T follicular helper cell (primary cell): ENCODE measurements around the gene FAM131B.
A peak's percentile ranks its signal among the peaks of the same experiment; 100 is the strongest.
"Not testable (repeated sequence)": the region's sequence is repeated elsewhere in the genome, so short reads cannot be mapped to it uniquely, and the experiment has no call there.

Experiments
- DNase-seq: peaks from one replicate; pipeline ENCODE4 v3.0.0-alpha.2; 2020; ENCODE audit warnings: low read depth
- total RNA-seq, 2 experiments: gene quantifications; one replicate each; lab custom pipeline; 2026; lab: John Stamatoyannopoulos, UW

Gene FAM131B
- total RNA-seq: 0.91 to 5.4 reads per million in 2 experiments

DNA sequence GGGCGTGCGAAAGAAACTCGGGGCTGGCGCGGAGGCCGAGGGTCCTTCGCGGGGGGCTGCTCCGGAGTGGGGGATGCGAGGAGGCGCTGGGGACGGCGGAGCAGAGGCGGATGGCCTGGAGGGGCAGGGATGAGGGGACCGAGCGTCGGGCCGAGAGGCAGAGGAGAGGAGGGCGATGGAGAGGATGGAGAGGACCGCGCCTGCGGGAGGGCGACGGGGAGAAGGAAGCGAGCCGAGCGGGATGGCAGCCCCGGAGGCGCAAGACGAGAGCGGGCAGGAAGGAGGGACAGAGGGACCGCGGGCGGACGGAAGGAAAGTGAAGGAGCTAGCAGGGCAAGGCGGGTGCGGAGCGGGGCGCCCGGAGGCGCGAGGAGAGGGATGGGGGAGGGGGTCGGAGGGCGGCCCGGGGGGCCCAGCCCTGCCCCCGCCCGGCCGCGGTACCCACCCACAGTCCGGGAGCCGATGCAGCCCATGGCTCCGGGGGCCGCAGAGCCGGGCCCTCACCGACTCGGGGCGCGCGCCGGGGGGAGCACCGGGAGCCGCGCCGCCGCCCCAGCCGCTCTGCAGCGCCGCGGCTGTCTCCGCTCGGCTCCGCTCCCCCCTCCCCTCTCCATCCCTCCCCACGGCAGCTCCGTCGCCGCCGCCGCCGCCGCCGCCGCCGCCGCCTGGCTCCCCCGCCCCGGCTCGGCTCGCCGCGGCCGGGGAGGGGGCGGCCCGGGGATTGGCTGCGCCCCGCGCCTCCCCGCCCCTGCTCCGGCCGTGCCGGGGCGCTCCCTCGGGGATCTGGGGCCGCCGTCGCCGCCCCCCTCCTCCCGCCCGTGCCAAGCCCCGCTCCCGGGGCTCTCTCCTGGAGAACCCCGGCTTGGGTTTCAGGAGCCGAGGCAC lies at the start of gene FAM131B:
Gene FAM131B, minus strand, starts transcription at position 583 of the 885 bp plus-strand sequence. Its CDS starts 110 bp downstream, at position 473.
- peak; percentile 30 for DNase-seq

DNA sequence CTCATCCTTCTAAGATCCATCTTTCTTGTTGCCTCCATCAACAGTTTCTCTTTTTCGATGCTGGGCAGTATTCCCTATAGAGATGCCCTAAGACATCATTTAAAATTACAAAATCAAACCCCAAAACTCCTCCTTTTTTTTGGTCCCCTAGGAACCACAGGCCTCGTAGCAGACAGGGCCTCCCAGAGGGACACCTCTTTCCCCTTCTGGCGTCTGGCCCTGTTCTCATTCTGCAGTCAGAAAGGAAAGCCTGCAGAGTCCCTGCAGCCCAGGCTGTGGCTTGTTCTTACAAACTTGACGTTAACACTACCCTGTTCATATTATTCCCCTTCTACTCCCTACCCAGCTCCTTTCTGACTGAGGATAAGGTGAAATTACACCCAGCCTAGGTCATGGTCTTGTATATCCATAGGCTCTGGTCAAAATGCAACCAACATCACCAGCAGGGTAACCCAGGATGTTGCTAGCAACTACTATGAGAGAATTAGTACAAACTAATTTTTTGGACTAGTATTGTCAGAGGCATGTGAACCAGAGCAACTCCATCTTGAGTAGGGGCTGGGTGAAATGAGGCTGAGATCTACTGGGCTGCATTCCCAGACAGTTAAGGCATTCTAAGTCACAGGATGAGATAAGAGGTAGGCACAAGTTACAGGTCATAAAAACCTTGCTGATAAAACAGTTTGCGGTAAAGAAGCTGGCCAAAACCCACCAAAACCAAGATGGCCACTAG lies 49.6 kb upstream of the FAM131B start:
- DNase-seq: no peak

DNA sequence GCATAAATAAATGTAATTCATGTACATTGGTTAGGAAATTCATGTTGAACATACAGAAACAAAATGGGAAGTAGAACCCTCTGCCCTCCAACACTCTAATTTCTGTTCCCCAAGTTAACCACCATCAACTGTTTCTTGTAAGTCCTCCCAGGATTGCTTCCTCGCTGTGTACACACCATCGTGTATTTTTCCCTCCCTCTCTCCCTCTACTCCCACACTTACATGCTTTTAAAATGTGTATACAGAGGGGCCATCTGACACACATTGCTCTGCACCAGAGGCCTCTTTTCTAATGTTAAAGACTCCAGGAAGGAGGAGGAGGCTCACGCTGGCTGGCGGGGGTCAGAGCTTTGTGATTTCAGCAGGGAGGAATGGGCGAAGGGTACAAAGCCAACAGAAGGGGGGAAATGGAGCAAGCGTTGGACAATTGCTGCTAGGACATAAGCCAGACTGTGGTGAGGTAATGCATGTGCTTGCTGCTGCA lies 48.0 kb upstream of the FAM131B start:
- no peak for DNase-seq

DNA sequence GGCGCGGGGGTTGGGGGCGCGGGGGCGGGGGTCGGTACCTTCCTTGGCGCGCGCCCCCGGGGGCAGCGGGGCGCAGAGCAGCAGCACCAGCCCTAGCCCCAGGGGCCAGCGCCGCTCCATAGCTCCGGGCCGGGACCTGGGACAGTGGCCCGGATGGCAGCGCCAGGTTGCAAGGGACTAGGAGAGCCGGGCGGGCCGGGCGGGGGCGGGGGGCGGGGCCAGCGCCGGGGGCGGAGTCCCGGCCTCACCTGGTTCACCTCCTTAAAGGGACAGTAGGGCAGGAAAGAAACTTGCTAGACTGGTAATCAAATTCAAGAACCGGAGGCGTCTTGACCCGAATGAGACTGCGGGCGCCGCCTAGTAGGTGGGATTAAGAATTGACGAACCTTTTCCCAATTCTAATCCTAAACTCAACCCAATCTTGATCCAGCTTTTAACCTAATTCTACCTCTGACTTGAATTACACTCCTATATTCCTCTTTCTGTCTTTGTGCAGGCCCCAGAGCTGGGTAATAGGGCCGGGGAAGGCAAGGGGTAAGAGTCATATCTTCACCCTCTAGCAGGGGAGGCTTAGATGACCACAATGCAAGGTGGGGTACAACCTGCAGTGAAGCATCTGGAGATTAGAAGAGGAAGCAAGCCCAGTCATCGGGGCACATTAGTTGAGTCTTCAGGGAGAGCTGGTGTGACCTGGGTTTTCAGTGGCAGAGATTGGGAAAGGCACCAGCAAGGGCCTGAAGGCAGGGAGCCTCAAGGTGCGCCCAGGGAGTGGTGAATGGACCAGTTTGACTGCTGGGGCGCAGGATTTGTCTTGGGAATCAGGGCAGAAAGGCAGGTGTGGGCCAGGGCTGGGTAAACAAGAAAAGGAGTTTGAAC lies 46.4 kb upstream of the FAM131B start, which contains the start of gene EPHA1:
Gene EPHA1, minus strand, starts transcription at position 171 of the 876 bp plus-strand sequence. Its CDS starts 51 bp downstream, at position 120.
- peak; percentile 36 for DNase-seq

DNA sequence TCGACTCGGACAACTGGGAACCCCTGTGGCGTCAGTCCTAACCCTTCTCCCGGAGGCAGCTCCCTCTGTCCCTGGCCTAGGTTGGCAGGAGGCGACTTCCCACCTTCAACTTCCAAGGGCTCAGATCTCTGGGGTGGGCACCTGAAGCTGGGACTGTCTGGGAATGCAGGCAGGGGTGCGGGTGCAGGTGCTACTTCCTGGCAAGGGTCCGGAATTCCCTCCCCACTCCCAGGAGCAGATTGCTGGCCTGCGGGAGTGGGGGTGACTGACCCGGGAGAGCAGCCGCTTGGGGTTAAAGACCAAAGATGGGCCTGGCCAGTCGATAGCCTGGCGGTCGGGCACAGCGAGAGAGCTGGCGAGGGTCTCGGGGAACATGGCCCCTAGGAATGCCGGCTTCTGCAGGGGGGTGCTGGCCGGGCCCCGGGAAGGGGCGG lies 45.8 kb upstream of the FAM131B start:
- no peak for DNase-seq

DNA sequence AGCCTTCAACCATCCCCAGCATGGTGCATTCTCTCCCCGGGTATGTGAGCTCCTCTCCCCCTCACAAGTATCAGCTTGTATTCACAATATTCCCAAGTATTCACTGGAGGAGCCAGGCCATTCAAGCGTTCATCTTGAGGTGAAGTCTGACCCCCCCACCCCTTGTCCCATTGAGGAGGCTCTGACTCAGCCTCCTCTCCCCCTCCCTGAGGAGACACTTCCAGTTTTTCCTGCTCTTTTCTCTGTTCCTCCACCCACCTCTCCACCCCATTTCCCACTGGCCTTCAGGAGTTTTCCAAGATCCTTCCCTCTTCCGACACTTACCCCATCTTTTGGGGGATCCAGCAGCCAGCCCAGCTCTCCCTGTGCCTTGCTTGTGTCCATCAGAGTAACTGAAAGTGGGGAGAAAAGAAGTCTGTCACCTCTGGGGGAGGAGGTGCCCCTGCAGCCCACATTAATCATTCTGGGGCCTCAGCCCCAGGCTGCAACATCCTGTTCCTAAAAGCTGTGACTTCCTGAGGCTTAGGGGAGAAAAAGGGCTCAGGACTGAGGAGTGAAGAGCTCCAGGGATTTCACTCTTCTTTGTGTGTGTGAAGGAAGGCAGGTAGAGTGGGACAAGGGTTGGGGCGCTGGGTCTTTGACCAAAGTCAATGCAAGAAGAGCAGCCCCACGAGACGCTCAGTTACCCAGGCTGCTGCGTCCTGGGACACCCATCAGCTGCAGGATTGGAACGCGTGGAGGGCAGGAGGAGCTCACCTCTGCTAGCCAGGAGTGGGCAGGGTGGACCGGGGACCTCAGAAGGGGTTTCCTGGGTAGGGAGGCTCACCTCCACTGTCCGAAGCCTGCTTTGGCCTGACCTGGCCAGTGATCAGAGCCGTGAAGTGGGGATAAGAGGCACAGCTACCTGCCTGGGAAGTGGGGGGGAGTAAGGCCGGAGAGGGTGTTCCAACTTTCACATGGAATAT lies 45.1 kb upstream of the FAM131B start:
- peak; percentile 30 for DNase-seq

DNA sequence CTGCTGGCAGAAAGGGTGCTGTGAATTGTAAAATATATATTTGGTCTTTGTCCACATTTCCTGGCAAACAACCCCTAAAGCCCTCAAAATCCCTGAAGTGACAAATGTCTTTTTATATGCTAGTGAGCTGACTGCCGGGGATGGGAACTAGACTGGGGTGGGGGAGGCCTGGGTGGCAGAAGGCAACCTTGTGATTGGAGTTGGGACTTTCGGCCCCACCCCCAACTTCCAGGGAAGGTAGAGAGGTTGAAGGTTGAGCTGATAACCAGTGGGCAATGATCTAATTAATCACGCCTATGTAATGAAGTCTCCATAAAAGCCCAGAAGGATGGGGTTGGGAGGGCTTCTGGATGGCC lies 43.5 kb upstream of the FAM131B start:
- no peak for DNase-seq

DNA sequence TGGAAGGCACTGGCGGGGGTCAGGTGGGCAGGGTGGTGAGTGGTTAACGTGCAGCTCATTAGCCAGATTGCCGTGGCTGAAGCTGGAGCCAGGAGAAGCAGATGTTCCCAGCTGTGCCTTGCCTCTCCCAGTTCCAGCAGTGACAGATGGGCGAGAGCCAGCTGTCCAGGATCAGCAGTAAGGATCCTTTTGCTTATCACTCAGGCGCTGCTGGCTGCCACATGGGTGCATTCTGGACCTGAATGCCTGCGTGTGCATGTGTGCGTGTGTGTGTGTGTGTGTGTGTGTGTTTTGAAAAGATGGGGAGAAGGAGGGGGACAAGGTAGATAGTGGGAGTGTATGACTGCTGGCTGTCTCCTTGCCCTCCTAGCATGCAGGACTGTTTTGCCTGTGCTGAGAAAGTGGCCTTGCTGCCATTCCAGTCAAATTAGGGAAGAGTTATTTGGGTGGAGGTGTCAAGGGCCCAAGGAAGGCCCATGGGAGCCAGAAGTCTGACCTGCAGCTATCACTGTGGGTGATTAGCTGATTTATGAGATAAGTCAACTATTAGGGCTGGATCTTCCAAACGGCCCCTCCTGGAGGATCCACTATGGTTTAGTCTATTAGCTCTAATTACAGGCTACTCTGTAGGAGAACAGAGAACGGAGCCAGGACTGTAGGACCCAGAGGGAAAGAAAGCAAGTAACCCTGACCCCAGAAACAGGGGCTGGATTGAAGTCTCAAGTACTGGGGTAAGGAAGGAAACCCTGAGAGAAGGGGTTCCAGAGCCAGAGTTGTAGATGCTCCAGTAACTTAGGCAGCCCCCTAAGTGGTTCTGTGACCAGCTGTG lies 42.9 kb upstream of the FAM131B start:
- DNase-seq: no peak

DNA sequence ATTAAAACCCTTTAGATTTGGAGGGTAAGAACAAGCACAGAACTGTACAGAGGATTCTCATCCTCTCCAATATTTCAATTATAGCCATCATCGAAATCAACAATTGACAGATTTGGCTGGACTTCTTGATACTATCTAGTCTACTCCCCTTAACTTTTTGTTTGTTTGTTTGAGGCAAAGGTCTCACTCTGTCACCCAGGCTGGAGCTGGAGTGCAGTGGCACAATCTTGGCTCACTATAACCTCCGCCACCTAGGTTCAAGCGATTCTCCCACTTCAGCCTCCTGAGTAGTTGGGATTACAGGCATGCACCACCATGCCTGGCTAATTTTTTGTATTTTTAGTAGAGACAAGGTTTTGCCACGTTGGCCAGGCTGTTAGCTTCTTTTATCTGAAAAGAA lies 39.7 kb upstream of the FAM131B start:
- not testable (repeated sequence) for DNase-seq

DNA sequence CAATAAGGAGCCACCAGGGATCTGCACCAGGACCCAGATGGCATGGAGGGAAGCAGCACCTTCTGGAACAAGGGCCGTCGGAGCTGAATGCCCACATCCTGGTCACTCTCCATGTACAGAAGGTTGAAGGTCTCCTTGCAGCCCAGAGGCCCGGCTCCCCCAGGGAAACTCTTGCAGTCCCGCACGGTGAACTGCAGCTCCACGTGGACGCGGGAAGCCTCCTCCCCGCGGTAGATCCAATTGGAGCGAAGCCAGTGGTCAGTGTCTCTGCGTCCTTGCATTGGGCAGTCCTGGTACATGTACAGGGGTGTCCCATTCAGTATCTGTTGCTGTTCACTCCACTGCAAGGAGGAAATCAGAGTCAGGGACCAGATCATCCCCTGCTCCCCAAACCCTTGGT lies 38.8 kb upstream of the FAM131B start:
- DNase-seq: no peak

DNA sequence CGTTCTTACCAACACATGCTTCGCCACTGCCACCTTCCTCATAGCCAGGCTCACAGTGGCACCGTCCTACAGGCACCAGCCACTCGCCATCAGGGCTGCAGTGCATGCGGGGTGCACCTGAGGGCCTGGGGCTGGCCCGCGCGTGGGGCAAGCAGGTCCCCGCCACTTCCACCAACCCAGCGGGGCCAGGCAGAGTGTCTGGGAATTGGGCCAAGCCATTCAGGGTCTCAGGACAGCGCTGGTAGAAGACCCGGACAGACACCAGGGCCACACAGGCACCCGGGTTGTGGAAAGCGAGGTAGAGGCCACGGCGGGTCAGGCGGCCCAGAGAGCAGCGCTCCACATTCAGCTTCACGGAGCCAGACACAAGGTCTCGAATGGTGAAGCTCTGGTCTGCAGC lies 37.1 kb upstream of the FAM131B start:
- no peak for DNase-seq

DNA sequence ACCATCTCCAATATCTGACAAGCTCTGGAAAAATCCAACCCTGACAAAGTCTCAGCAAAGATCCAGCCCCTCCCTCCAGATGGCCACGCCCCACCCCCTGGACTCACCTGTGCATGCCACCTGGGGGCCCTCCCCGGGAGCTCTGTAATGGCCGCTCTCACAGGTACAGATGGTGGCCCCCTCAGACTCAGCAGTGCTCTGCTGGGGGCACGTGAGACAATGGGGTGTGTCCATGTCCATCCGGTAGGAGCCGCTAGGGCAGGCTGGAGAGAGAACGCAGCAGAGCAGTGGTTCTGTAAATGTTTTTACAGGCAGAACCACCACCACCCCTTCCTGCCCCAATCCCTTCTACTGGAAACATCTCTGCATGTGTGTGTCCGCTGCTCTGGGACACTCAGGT lies 36.6 kb upstream of the FAM131B start:
- DNase-seq: no peak

DNA sequence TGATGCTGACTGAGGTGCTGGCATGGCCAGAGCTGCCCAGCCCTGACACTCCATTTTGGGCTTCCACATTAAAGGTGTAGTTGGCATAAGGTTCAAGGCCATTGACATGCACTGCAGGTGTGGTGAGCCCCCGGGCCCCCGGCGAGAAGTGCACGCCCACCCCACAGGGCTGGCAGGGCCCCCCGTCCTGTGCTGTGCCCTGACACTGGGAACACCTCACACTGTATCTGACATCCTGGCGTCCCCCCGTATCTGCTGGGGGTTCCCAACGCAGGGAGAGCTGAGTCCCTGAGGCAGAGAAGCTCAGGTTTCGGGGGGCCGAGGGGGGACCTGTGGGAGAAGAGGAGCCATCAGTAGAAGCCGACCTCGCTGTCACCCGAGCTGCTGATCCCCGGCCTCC lies 36.1 kb upstream of the FAM131B start:
- DNase-seq: no peak

DNA sequence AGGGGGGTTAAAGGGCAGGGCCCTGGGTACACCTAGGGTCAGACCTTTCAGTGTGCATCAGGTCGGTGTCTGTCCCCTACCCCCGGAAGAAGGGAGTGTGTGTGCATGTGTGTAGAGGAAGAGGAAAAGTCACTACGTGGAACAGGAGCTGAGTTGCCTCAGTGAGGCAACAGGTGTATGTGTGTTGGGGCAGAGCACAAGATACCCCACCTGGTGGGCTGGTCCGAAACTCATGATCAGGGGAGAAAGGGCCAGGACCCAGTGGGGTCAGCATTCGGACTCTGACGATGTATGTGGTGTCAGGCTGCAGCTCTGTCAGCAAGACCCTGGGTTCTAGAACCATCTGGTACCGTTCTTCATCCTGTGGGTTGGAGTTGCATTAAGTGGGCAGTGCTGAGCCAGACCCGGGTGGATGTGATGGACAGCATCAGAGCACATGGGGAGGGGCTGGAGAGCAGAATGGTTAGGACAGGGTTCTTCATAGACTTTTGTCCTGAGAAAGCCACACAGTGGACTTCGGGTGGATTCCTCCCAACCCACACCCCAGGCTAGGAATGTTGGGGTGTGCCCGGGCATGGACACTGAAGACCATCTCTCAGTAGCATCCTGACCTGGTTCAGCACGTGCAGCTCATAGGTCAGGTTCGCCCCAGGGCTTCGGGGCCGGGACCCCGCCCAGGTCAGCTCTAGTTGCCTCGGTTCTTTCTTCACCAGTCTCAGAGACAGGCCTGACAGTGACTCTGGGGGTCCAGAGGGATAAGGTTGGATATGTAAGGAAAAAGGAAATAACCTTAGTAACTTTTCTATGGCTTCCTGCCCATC lies 35.4 kb upstream of the FAM131B start:
- DNase-seq: no peak

DNA sequence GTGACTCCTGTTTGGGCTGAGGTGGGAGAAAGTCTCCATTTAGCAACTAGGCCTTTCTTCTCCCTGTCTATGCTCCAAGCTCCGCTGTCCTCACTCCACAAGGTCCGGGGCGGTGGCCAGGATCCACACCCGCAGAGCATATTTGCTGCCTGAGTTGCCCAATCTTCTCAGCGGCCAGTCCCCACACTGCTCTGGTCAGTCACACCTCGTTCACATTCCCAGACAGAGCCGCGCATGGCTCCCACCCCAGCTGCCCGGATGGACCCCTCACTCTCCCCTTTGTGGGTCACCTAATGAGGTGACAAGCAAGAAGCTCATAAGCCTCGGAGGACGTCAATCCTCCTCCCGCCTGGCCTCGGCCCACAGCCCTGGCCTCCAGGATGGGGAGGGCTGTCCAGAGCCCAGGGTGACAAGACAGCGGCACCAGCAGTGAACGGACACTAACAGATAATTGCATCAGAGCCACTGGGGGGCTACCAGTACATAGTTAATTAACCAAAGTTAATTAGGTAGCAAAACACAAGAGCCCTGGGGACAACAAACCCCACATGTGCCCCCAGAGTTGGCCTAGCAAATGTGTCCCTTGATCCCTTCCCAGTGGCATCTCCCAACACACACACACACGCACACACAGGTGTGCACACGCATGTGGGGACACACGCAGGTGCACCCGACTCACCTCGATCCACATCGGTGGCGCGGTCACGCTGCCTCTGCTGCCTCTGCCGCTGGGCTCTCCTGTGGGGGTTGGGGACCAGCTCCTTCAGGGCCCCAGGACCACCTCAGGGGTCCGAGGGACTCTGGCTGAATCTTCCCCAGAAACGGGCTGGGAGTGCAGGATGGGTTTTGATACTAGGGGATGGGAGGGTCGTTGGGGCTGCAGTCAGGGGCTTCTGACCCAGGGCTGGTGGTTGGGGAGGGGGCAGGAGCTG lies 34.4 kb upstream of the FAM131B start:
- no peak for DNase-seq

DNA sequence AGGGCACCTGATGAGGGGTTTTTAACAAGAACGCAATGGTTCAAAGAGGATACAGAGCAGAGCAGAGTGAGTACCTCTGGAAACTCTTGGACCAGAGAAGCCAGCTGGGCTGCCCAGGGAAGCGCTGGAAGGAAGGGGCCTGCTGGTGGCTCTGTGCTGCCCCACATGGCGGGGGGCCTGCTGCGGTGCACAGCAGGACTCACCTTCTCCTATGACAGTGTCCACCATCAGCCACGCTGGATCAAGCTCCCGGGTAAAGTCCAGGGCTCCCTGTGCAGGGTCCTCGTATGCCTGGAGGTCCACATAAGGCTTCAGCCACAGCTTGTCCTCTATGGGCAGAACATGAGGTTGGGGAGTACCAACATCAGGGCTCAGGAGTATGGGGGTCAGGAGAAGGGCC lies 33.7 kb upstream of the FAM131B start:
- DNase-seq: no peak
